NCI-H1048 (cell line): ENCODE measurements around the gene ITGB6.
"Not testable (repeated sequence)": the region's sequence is repeated elsewhere in the genome, so short reads cannot be mapped to it uniquely, and the experiment has no call there.

Source experiments
- DNase-seq: peaks from one replicate; lab custom pipeline; 2025; lab: John Stamatoyannopoulos, UW

The ITGB6 gene

GRCh38 chr2:160139991-160140390 is 60.1 kb downstream of the ITGB6 start:
- no peak for DNase-seq

GRCh38 chr2:160139350-160139749 is 60.7 kb downstream of the ITGB6 start:
- no peak for DNase-seq

GRCh38 chr2:160138406-160138805 is 61.7 kb downstream of the ITGB6 start:
- DNase-seq: no peak

- no peak for DNase-seq
Measured at GRCh38 chr2:160137464-160137863, 62.6 kb downstream of the ITGB6 start.

- no peak for DNase-seq
Measured at GRCh38 chr2:160132761-160133160, 67.3 kb downstream of the ITGB6 start.

GRCh38 chr2:160126756-160127155 is 73.3 kb downstream of the ITGB6 start:
- no peak for DNase-seq

GRCh38 chr2:160126315-160126714 is 73.8 kb downstream of the ITGB6 start:
- DNase-seq: no peak

- DNase-seq: no peak
Measured at GRCh38 chr2:160125828-160126227, 74.2 kb downstream of the ITGB6 start.

- no peak for DNase-seq
Measured at GRCh38 chr2:160125366-160125765, 74.7 kb downstream of the ITGB6 start.

- DNase-seq: no peak
Measured at GRCh38 chr2:160124571-160124970, 75.5 kb downstream of the ITGB6 start.

- not testable (repeated sequence) for DNase-seq
Measured at GRCh38 chr2:160114721-160115120, 85.4 kb downstream of the ITGB6 start.

- no peak for DNase-seq
Measured at GRCh38 chr2:160114020-160114419, 86.1 kb downstream of the ITGB6 start.

- no peak for DNase-seq
Measured at GRCh38 chr2:160111951-160112798, 87.9 kb downstream of the ITGB6 start.

- no peak for DNase-seq
Measured at GRCh38 chr2:160110674-160111239, 89.3 kb downstream of the ITGB6 start.

GRCh38 chr2:160109939-160110673 is 90.0 kb downstream of the ITGB6 start:
- peak; percentile 48 for DNase-seq

- DNase-seq: no peak
Measured at GRCh38 chr2:160109243-160109642, 90.8 kb downstream of the ITGB6 start.

GRCh38 chr2:160108646-160109045 is 91.4 kb downstream of the ITGB6 start:
- no peak for DNase-seq

GRCh38 chr2:160105366-160105765 is 94.7 kb downstream of the ITGB6 start:
- DNase-seq: no peak

GRCh38 chr2:160104115-160104514 is 96.0 kb downstream of the ITGB6 start:
- DNase-seq: no peak

GRCh38 chr2:160097326-160097725 is 102.7 kb downstream of the ITGB6 start:
- no peak for DNase-seq

- DNase-seq: no peak
Measured at GRCh38 chr2:160096409-160096808, 103.7 kb downstream of the ITGB6 start.

- no peak for DNase-seq
Measured at GRCh38 chr2:160092445-160092844, 107.6 kb downstream of the ITGB6 start.

GRCh38 chr2:160091381-160091780 is 108.7 kb downstream of the ITGB6 start:
- DNase-seq: no peak
